HCT116 (cell line): Measurements from ENCODE around the gene SLC35A1.
A peak's percentile ranks its signal among the peaks of the same experiment; 100 is the strongest.

Source experiments
- CEBPB ChIP-seq: IDR thresholded peaks from 2 replicates; pipeline ENCODE4 v1.6.1; 2012; ENCODE audit warnings: low read depth
- CTCF ChIP-seq, 3 experiments: fragments of 200-600 bp in 1 of 3; sonication (generic) in 1 of 3; IDR thresholded peaks in 2 of 3; conservative IDR thresholded peaks in 1 of 3; 2 replicates each; pipeline ENCODE4 v1.5.1; 2012 to 2017; ENCODE audit warnings: low read depth in 2 of 3, low read length in 2 of 3, antibody characterized with exemption in 1 of 3, borderline replicate concordance in 1 of 3, control low read depth in 1 of 3, mild to moderate bottlenecking in 1 of 3, mixed read lengths in 1 of 3, mixed run types in 1 of 3, moderate library complexity in 1 of 3; ENCODE audit not compliant: insufficient read depth in 1 of 3
- EGR1 ChIP-seq: IDR thresholded peaks from 2 replicates; pipeline ENCODE4 v1.6.1; 2012; ENCODE audit warnings: low read depth
- MAX ChIP-seq: IDR thresholded peaks from 2 replicates; pipeline ENCODE4 v1.6.1; 2012
- POLR2A ChIP-seq: IDR thresholded peaks from 2 replicates; pipeline ENCODE4 v1.7.0; 2011; ENCODE audit warnings: borderline replicate concordance; ENCODE audit not compliant: insufficient read depth, insufficient read length; ENCODE audit errors: extremely low read depth
- POLR2AphosphoS5 ChIP-seq: IDR thresholded peaks from 2 replicates; pipeline ENCODE4 v1.6.1; 2011; ENCODE audit warnings: mild to moderate bottlenecking, low read depth, low read length, moderate library complexity
- RAD21 ChIP-seq: IDR thresholded peaks from 2 replicates; pipeline ENCODE4 v1.6.1; 2012; ENCODE audit warnings: low read depth, mild to moderate bottlenecking
- SP1 ChIP-seq: IDR thresholded peaks from 2 replicates; pipeline ENCODE4 v1.6.1; 2012; ENCODE audit warnings: low read depth
- SRF ChIP-seq: IDR thresholded peaks from 2 replicates; pipeline ENCODE4 v1.6.1; 2012; ENCODE audit warnings: low read depth
- ZFX ChIP-seq: fragments of 450-650 bp; IDR thresholded peaks from 2 replicates; pipeline ENCODE4 v1.6.1; 2017

GRCh38 chr6:87472525-87473418, at the start of gene SLC35A1:
- TF ChIP-seq POLR2A (no peak), ZFX (peak; percentile 50; the same call in 1 of the 2 replicates), CTCF (IDR thresholded peaks at IDR 0.05 in 2 of 3, conservative IDR thresholded peaks at IDR 0.05 in 1 of 3; ENCODE audit: borderline replicate concordance in 1 of 3, insufficient read depth in 1 of 3, low read depth in 2 of 3, low read length in 2 of 3) (no peak), RAD21 (no peak), SP1 (peak; percentile 68), MAX (peak; percentile 56; the same call in 1 of the 2 replicates), SRF (0 out of 2 replicates have a peak, but pooled peaks have one; percentile 64), POLR2AphosphoS5 (peak; percentile 90), CEBPB (no peak), EGR1 (peak; percentile 98)
